Large intestine (tissue), 3 donors: ENCODE results near the gene USP47. TPM values are rescaled to one million over a fixed set of nuclear protein-coding genes. Genes with fewer than 3 reads are reported as not detected.

Experiments
- DNase-seq, 2 donors: peaks; one replicate each; pipeline versions ENCODE4 v3.0.0 to v3.0.0-alpha.2; 2013
- H3K27ac ChIP-seq: one replicate; pipeline ENCODE4 v1.5.1; 2013; ENCODE audit warnings: low read length
- H3K27me3 ChIP-seq: 2 replicates; pipeline ENCODE4 v1.6.1; 2013; ENCODE audit warnings: low read length; ENCODE audit not compliant: control insufficient read depth, insufficient read depth
- H3K36me3 ChIP-seq: 2 replicates; pipeline ENCODE4 v1.6.1; 2013; ENCODE audit warnings: low read length; ENCODE audit not compliant: control insufficient read depth, insufficient read depth
- H3K4me1 ChIP-seq: one replicate; pipeline ENCODE4 v1.6.1; 2013; ENCODE audit warnings: low read length; ENCODE audit not compliant: control insufficient read depth, insufficient read depth
- H3K4me3 ChIP-seq: one replicate; pipeline ENCODE4 v1.5.1; 2013; ENCODE audit warnings: low read length
- H3K9me3 ChIP-seq: one replicate; pipeline ENCODE4 v1.6.1; 2013; ENCODE audit warnings: mild to moderate bottlenecking, low read depth, low read length, moderate library complexity; ENCODE audit not compliant: control insufficient read depth
- WGBS: methylation state at CpG from one replicate; pipeline ENCODE4 v1.1.5; 2013; ENCODE audit warnings: low lambda C conversion rate; ENCODE audit not compliant: insufficient coverage; 5-methylcytosine and 5-hydroxymethylcytosine counted together
- polyA plus RNA-seq: library from polyadenylated mRNA; unstranded; fragments of 120-200 nt; gene quantifications from one replicate; pipeline ENCODE4 v1.2.1, GENCODE V29; 2013

Gene USP47
- polyA plus RNA-seq, 1 donor: 64.1 TPM

DNA sequence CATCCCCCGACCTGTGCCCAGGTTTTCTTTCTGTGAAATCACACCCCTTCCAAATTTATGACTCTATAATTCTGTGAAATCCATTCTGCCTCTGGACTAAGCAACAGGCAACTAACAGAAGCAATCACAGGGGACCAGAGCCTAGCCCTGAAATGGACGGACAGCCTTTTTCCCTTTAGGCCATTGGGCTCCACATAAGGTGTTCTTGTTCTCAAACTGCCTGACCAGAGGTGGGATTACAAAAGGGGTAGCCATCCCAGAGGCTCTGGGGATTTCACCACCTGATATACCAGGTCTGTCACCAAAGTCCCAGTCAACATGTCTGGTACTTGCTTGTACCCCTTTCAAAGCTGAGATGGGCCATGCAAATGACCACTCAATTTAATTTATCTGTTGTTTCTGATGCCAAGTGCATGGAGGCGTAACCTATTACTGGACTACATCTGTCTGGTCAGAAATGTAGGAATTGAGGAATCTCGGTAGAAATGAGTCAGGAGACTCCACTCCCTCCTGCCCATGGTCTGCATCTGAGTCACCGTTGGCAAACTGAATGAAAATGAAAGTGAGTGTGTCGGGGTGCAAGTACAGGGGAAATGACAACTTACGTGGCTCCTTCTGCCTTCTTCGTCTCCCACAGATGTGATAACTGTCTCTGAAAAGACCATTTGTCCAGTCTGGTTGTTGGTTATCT is 156.5 kb downstream of the USP47 start:
- WGBS: 80% methylated on average over 1 of the region's 8 CpGs
- no peak overlapping the region for H3K27ac ChIP-seq
- no peak for DNase-seq

DNA sequence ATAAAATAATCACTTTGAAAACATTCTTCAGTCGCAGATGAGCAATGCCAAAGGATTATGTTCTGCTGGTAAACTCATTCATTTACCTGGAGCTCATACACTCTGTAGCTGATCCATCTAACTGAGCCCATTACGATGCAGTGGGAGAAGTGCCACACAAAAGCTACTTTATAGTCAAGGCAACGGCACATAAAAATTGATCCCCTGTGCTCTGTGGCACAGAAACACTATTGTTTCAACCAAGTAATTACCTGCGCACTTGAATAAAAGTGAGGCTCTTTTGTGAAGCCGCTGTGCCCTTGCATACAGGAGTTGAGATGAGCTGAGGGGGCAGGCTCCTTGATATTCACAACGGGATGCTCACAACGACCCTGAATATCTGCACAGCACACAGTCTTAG is 159.4 kb downstream of the USP47 start:
- WGBS: no CpG with 5 or more reads among the region's 7 CpGs
- Histone ChIP-seq H3K9me3 (no peaks in the 10 kb centered on the region), H3K27me3 (peaks cover 15% of the 10 kb centered on the region), H3K36me3 (peaks cover 3% of the 10 kb centered on the region), H3K4me3 (no peak overlapping the region), H3K27ac (no peak overlapping the region), H3K4me1 (no peaks in the 10 kb centered on the region)
- no peak for DNase-seq

More for the DNA sequence above, 156.5 kb downstream of the USP47 start:
- H3K4me1 ChIP-seq: no peaks in the 10 kb centered on the region
- H3K9me3 ChIP-seq: no peaks in the 10 kb centered on the region
- H3K36me3 ChIP-seq: peaks cover 3% of the 10 kb centered on the region
- H3K4me3 ChIP-seq: no peak overlapping the region
- peaks cover 4% of the 10 kb centered on the region for H3K27me3 ChIP-seq

DNA sequence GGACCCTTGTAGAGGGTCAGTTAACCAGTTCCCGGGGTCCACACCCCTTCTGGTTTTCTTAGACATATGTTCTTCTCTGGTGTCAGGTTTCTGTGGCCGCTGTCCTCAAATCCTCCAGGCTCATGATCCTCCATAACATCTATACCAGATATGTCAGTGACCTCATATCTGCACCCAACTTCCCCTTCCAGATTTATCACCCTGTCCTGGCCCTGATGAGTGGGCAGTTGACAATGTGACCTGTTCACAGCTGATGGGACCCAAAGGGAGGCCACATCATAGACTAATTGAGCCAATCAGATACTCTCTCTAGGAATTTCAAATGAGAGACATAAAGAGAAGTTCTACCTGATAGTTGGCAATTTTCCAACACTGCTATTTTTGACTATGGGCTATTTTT is 161.6 kb downstream of the USP47 start:
- H3K4me3 ChIP-seq: no peak overlapping the region
- no peaks in the 10 kb centered on the region for H3K9me3 ChIP-seq
- H3K4me1 ChIP-seq: no peaks in the 10 kb centered on the region
- WGBS: no CpG with 5 or more reads among the region's 2 CpGs
- peaks cover 32% of the 10 kb centered on the region for H3K27me3 ChIP-seq
- DNase-seq: no peak
- H3K36me3 ChIP-seq: peaks cover 2% of the 10 kb centered on the region
- H3K27ac ChIP-seq: no peak overlapping the region

DNA sequence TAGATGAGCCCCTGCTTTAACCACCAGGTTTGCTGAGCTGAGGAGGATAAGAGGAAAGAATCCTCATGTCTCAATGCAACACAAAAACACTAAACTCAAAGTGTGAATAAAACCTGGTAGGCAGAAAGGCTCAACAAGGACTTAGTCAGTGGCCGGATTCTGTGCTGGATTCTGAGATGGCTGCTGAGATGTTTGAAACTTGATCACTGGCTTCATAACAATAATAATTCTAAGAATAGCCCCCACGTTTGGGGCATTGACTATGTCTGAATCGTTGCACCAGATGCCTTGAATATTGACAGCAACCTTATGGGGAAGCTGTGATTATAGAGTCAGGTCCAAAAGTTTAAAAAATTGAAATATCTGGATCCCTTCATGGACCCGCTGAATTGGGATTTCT is 162.0 kb downstream of the USP47 start:
- H3K27ac ChIP-seq: no peak overlapping the region
- H3K36me3 ChIP-seq: no peaks in the 10 kb centered on the region
- H3K4me1 ChIP-seq: no peaks in the 10 kb centered on the region
- H3K27me3 ChIP-seq: peaks cover 35% of the 10 kb centered on the region
- H3K9me3 ChIP-seq: no peaks in the 10 kb centered on the region
- 88% methylated on average over 1 of the region's 4 CpGs for WGBS
- no peak for DNase-seq
- no peak overlapping the region for H3K4me3 ChIP-seq

DNA sequence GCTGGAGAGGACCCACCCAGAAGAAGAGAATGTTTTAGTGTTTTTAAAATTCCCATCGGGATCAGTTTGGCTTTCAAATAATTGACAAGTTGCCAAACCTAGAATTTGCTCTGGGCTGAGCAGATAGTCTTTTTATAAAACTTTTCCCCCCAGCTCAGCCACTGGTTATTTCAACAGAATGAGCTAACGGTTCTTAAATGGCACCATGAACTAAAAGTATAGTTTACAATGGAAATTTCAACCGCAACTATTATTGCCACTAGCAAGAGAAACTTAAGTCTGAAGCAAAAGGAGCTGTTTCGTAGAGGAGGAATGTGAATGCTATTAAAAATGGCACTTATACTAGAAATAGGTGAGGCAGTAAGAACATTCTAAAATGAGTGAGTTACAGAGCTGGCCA is 163.3 kb downstream of the USP47 start:
- H3K27ac ChIP-seq: no peak overlapping the region

DNA sequence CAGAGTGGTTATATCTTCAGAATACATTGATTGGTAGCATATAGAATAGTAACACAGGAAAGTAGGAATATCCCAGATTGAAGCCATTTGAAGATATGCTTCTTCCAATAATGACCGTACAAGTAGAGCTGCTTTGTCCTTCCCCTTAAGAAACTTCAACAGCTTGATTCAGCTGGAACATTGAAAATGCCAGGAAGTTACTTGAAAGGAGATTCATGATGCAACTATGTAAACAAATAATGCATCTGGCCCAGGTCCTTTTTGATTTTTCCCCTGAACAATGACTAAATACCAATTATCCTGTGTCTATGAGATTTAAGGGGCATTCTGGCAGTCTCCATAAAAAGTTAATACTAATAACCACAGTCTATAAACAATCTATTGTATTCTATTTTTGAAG is 163.7 kb downstream of the USP47 start:
- DNase-seq: no peak
- Histone ChIP-seq H3K9me3 (no peaks in the 10 kb centered on the region), H3K27me3 (peaks cover 49% of the 10 kb centered on the region), H3K4me3 (no peak overlapping the region), H3K27ac (no peak overlapping the region), H3K36me3 (no peaks in the 10 kb centered on the region), H3K4me1 (peaks cover 4% of the 10 kb centered on the region)
- 100% methylated on average over 1 of the region's 1 CpG for WGBS

More for the DNA sequence above, 163.3 kb downstream of the USP47 start:
- no peaks in the 10 kb centered on the region for H3K9me3 ChIP-seq
- no peak for DNase-seq
- no peak overlapping the region for H3K4me3 ChIP-seq
- no peaks in the 10 kb centered on the region for H3K36me3 ChIP-seq
- whole genome bisulfite sequencing: 100% methylated on average over 3 of the region's 4 CpGs
- peaks cover 4% of the 10 kb centered on the region for H3K4me1 ChIP-seq
- H3K27me3 ChIP-seq: peaks cover 45% of the 10 kb centered on the region

DNA sequence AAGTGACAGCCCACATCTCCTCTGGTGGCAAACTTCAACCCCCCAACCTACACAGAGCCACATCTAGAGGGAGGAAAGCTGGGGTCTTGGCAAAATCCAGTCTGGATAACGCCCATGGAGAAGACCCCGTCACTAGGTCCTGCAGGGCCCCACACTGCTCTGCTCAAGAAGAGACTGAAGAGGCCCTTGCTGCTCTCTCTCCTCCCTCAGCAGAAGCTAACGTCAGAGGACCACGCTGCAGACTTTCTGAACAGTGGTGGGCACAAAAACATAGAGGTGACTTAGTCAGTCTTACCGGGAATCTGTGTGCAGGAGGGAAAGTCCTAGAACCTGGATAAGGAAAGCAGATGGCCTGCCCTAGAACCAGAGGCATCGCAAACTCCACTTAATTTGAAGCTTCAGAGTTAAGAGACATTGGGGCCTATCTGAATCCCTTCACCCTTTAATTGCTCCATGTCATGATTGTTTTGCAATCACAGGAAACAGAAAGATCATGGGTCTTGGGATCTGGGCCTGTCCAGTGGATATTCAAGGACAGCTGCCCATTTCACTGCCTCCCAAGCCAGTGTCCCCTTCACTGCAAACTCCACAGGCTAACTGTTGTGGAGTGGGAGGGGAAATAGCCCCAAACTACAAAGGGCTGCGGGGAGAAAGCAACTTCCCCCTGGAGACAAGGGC is 164.9 kb downstream of the USP47 start:
- H3K27me3 ChIP-seq: peaks cover 56% of the 10 kb centered on the region
- no peaks in the 10 kb centered on the region for H3K36me3 ChIP-seq
- H3K4me3 ChIP-seq: no peak overlapping the region
- 100% methylated on average over 1 of the region's 7 CpGs for WGBS
- no peak overlapping the region for H3K27ac ChIP-seq
- no peak for DNase-seq
- H3K4me1 ChIP-seq: peaks cover 4% of the 10 kb centered on the region
- H3K9me3 ChIP-seq: no peaks in the 10 kb centered on the region

DNA sequence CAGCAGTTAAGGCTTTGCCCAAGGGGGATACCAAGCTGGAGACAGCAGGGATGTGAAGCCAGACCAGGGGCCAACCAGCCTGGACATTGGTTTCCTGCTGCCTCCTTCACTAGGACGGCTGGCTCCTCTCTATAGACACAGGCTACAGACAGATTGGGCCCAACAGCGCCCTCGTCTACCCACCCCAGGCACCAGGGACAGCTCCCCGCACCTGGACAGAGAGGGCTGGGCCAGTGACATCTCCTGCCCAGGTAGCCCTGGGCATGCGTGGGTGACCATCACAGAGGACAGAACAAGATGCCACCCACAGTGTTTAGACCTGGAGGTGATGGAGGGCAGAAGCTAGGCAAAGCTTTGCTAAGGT is 165.4 kb downstream of the USP47 start:
- Histone ChIP-seq H3K36me3 (no peaks in the 10 kb centered on the region), H3K4me3 (no peak overlapping the region), H3K27me3 (peaks cover 59% of the 10 kb centered on the region), H3K9me3 (no peaks in the 10 kb centered on the region), H3K4me1 (peaks cover 4% of the 10 kb centered on the region), H3K27ac (no peak overlapping the region)
- WGBS: no CpG with 5 or more reads among the region's 5 CpGs
- DNase-seq: no peak

DNA sequence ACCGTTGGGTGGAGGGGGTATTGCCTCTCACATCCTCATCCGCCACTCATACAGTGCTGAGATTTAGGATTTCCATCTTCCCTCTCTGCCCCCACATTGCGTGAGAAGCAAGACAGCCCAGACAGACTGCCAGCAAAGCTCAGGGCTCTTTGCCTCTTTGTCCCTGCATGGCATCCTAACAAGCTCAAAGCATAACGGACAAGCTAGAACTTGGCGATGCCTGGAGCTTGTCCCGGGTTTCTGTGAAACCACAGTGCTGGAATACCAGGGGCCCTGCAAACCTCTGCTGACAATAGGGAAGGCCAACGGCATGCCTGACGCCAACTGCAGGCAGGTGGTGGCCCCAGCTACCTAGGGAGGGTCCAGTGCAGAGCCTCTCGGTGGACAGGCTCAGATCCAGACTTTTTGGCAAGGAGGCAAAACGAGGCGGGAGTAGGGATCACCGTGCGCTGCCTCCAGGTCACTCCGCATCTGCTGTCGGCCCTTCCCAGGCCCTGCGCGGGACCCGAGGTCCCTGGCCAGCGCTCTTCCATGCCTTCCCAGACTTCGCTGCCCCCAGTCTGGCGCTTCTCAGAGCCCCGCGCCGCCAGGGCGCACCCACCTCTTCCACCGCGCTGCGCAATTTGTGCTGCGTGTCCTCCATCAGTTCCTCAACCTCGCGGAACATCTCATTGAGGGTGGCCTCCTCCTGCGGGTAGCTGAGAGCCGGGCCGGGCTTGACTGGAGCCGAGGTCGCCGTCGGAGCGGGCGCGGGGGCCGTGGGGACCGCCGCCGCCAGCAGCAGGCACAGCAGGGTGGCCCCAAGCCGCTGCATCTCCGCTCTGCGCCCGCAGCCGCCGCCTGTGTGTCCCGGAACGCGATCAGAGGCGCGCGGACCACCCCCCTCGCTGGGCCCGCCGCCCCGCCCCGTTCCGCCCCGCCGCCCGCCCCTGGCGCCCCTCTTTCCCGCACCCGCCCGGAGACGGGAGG is 166.3 kb downstream of the USP47 start, which contains the start of gene DKK3:
Gene DKK3, minus strand, starts transcription at position 858 of the 969 bp plus-strand sequence. Its CDS starts 44 bp downstream, at position 814.
- H3K9me3 ChIP-seq: no peaks in the 10 kb centered on the region
- H3K4me1 ChIP-seq: peaks cover 4% of the 10 kb centered on the region
- no peak within 1 kb of the TSS for H3K27ac ChIP-seq
- no peaks in the 10 kb centered on the region for H3K36me3 ChIP-seq
- no peak for DNase-seq
- H3K4me3 ChIP-seq: peak within 1 kb of the TSS; percentile 52
- WGBS: 0% methylated on average over 1 of the region's 71 CpGs
- H3K27me3 ChIP-seq: peaks cover 59% of the 10 kb centered on the region
